Testis (tissue), 2 donors: ENCODE measurements around the gene ZNF579.

Source experiments
- CTCF ChIP-seq, 3 experiments: fragments of 450-650 bp in 2 of 3; fragments of 200-600 bp in 1 of 3; sonication (generic) in 1 of 3; IDR thresholded peaks; one replicate each; pipeline ENCODE4 v1.5.1; 2016 to 2019; ENCODE audit warnings: antibody characterized with exemption in 3 of 3, mild to moderate bottlenecking in 2 of 3, moderate library complexity in 1 of 3
- POLR2A ChIP-seq: fragments of 450-650 bp; IDR thresholded peaks from one replicate; pipeline ENCODE4 v1.6.1; 2017; ENCODE audit warnings: antibody characterized with exemption, mild to moderate bottlenecking, moderate library complexity

GRCh38 chr19:55623561-55623960, 42.9 kb upstream of the ZNF579 start:
- TF ChIP-seq CTCF (IDR thresholded peaks at IDR 0.05) (no peak), POLR2A (no peak)
